Posterior cingulate gyrus (tissue), 11 donors: Measurements from ENCODE around the gene NRM.
A peak's percentile ranks its signal among the peaks of the same experiment; 100 is the strongest.
"Not testable (repeated sequence)": the region's sequence is repeated elsewhere in the genome, so short reads cannot be mapped to it uniquely, and the experiment has no call there.

Source experiments
- DNase-seq, 10 donors: peaks; one replicate each; pipeline versions ENCODE4 v3.0.0 to v3.0.0-alpha.2; 2020 to 2021; ENCODE audit warnings: mixed read lengths in 3 of 10
- intact Hi-C: fragments of 100-400 bp; cut with DNase I; formaldehyde crosslinking; loops from one replicate; pipeline ENCODE4 v1.15.1; 2023

NRM gene

DNA sequence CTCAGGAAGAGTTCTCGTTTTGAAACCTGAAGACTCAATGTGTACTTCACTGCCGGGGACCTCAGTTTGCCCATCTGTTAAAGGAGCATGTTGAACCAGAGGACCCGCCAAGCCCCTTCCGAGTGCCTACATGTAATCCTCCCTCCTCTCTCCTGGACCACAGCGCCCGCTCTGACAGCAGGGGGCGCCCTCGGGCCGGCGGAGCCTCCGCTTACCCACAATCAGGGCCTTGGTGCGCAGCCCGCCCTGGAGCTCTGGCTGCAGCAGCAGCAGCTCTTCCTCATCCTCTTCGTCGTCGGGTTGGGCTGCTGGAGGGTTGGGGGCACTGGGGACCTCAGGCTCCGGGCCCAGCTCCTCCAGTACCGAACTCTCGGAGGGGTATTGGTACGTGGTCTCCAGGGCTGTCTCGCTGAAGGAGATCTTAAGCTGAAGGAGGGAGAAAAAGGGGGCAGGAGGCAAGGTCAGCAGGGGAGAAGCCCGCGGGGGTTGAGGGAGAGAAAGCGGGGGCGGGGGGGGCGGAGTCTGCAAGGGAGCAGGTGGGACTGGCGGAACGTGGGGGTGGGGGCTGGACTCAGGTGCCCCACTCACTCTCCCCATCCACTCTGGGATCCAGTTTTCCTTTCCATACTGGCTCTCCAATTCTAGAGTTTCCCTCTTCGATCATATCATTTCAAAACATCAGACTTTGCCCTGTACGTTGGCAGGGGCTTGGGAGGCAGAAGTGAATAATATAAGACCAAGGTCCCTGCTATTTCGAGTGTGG, 11.6 kb downstream of the NRM start:
- peak; percentile 75 to 98 (median 90) for DNase-seq
- intact Hi-C loops: loop anchor here (1.0 to 10.0 kb wide), 3 partner anchors 43 to 408 kb away; partner anchors contain the start of gene DDR1

DNA sequence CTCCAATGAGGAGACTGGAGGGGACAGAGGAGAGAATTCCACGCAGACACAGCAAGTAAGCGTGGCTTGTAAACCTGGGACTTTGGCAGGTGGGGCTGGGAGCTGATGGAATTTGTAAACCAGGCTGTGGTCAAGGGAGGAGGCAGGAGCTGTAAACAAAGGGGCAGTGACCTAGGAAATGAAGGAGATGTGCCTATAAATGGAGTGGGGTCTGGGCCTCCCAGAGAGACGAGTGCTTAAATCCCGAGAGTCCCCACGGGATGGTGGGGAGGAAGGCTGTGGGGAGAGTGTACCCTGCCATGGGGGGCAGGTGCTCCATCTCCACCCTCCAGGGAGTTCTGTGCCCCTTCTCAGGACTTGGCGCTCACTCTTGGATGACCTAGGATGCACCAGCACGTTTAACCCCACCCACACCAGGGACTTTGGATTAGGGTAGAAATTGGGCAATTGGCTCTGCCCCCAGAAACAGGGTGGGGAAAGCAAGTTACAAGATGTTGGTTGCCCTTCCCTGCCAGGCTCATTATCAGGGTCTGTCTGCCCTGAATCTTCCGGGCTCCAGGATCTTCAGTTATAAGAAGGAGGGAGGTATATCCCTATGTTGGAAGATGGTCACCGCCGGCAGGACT, 14.0 kb downstream of the NRM start:
- peak in 1 of 10 donors; percentile 15 for DNase-seq
- intact Hi-C loops: loop anchor here (10.0 kb wide), 1 partner anchor 208 kb away; the partner anchor contains the start of gene DDR1

DNA sequence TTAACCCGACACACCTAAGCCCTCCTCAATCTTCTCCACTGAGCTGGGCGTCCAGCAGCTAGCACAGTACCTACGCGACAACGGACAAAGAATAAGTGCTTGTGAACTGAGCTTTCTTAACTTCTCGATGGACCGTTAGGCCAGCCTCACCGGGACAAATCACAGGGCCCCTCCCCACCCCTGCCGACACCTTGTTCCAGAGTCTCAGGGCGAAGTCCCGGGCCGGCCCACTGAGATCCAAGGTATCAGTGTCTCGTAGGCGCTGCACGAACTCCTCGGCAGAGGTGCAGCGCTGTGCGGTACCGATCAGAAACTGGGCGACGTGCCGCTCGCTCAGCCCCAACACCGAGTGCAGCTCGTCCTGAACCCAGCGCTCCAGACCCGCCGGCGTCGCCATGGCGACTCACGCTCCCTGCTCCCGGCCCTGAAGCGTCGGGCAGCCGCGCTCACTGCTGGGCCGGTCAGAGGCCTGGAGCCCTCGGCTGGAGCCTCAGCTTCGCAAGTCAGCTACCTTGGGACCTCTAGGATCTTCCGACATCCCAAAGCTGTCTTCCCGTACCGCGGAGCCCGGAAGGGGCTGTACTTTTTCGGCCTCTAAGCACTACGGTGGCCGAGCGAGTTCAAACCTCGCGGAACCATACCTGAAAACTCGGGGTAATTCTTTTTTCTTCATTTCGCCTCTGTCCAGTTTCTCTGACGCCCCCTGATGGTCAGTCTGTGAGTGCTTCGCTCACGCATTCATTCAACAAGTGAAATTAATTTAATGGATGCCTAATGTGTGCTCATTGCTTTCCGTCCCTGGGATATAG, 18.1 kb downstream of the NRM start, which contains the start of gene DHX16:
TSS of gene DHX16 (minus strand) at position 562 of the 809 bp plus-strand sequence. CDS start at position 397, 165 bp downstream.
- intact Hi-C loops: loop anchor here (10.0 kb wide), 1 partner anchor 212 kb away; the partner anchor contains the start of gene DDR1
- peak; percentile 81 to 97 (median 88) for DNase-seq

DNA sequence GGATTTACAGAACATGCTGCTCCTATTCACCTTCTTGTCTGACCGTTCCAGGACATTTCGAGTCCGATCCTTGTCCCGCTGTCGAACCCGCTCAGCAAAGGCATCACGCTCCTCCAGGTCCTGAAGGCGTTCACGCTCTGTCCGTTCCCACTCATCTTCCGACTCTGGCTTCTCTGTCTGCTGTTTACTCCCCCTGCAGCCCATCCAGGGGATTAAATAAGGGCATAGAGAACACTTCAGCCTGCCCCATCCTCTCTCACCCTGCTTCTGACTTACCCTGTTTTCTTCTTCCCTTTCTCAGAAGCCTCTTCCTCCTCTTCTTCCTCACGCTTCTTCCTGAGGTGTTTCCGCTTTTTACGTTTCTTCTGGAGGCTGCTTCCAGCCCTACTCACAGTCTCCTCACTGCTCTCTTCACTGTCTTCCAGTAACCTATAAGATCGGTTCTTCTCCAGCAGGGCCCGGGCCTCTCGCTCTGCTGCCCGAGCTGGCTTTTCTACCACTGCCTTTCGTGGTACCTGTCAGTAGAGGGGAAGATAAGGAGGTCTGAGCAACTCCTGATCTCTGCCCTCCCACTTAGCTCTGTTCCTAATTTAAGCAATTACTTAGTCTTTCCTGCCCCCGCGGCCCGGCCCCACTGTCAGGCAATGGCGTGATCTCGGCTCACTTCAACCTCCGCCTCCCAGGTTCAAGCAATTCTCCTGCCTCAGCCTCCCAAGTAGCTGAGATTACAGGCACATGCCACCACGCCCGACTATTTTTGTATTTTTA, 19.8 kb downstream of the NRM start:
- intact Hi-C loops: loop anchor here (10.0 kb wide), 1 partner anchor 214 kb away; the partner anchor contains the start of gene DDR1
- DNase-seq: peak in 1 of 10 donors; percentile 50

DNA sequence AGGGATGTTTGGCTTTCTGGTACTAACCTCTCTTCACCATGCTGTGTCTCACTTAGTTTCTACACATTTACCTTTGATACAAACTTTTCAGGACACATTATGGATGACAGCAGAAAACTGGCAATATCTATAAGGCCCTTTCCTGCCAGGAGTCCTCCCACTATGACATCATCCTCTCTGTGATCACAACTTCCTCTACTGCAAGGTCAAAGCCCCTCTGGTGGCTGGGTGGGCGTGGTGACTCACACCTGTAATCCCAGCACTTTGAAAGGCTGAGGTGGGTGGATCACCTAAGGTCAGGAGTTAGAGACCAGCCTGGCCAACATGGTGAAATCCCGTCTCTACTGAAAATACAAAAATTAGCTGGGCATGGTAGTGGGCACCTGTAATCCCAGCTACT, 24.5 kb downstream of the NRM start:
- DNase-seq, intact Hi-C loops: not testable (repeated sequence)

DNA sequence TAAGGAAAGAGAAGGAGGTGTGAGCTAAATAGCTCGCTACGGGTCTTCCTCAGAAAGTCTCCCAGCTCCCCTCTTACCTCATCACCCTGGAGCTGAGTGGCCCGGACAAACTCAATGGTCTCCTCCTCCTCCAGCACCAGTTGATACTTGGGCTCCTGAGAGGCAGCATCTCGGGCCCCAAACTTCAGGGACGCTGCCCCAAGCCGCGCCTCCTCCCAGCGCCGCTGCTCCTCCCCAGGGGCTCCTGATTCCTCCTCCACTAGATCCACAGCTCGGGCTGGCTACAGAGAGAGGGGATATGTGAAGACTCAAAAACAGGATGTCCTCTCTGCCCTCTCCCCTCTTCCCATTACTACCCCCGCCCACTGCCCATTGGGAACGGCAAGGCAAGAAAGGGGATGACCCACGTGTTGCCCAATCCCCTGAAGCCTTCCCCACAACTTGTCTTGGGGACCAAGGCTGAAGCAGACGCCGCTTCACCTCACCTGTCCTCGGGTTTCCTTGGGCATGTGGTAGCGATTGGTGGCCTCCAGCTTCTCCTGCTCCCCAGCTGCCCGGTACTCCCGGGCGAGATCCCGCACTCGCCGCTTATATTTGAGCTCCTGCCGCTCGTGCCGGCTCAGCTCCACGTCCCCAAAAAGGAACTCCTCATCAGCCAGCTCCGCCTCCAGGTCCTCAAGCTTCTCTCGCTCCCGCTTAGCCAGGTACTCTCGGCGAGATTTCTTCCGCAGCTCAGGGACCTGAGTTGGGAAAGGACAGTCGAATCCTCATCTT, 25.6 kb downstream of the NRM start:
- intact Hi-C loops: no loop called here
- no peak for DNase-seq

DNA sequence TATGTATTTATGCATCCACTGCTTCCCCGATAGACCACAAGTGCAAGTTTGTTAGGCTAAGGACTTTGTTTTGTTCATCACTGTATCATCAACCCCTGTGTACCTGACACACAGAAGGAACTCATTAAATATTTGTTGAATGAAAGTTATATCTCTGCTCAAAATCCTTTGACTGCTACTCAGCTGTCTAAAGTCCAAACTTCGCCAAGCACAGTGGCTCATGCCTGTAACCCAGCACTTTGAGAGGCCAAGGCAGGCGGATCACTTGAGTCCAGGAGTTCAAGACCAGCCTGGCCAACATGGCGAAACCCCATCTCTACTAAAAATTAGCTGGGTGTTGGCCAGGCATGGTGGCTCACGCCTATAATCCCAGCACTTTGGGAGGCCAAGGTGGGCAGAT, 32.9 kb downstream of the NRM start:
- intact Hi-C loops, DNase-seq: not testable (repeated sequence)

DNA sequence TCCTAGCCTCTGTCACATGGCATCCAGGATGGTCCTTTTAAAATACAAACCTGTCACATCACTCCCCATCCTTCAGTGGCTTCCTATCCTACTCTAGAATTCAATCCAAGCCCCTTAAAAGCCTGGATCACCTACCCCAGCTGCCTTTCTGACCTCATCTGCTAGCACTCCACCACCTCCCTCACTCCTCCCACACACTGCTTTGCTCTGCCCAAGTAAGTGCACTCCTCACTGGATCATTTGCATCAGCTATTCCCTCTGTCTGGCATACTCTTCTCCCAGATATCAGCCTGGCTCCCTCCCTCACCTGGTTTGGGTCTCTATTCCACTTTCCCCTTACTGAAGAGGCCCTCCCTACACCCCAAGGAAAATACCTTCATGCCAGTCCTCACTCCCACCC, 33.3 kb downstream of the NRM start:
- intact Hi-C loops: no loop called here
- no peak for DNase-seq

DNA sequence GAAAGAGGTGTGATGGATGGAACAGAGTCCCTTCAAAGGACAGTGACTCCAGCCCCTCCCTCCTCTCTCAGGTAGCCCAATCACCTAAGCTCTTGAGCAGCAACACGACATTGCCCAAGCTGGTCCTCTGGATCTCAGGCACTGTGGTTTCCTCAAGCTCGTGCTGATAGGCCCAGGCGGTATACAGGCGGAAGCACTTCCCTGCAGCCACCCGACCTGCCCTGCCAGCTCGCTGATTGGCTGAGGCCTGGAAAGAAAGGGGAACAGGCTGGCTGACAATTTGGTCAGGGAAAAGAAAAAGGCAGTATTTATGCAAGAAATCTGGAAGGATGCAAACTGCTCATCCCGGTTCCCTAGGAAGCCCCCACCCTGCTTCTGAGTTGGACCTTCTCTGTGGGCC, 34.3 kb downstream of the NRM start:
- intact Hi-C loops: no loop called here
- DNase-seq: peak in 1 of 10 donors; percentile 87

DNA sequence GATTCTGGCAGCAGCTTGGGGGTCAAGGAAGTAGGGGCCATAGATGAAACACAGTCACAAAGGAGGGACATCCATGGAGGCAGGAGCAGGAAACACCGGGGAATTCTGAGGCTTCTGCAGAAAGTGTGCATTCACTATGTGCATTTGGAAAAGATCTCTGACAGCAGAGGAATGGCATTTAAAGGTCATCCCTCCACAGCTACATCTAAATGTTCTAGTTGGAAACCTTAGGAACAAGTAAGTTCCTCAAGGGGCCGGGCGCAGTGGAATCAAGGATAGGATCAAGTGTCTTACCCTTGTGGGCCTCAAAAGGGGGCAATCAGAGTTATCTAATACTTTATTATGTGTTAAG, 35.1 kb downstream of the NRM start:
- intact Hi-C loops: no loop called here

DNA sequence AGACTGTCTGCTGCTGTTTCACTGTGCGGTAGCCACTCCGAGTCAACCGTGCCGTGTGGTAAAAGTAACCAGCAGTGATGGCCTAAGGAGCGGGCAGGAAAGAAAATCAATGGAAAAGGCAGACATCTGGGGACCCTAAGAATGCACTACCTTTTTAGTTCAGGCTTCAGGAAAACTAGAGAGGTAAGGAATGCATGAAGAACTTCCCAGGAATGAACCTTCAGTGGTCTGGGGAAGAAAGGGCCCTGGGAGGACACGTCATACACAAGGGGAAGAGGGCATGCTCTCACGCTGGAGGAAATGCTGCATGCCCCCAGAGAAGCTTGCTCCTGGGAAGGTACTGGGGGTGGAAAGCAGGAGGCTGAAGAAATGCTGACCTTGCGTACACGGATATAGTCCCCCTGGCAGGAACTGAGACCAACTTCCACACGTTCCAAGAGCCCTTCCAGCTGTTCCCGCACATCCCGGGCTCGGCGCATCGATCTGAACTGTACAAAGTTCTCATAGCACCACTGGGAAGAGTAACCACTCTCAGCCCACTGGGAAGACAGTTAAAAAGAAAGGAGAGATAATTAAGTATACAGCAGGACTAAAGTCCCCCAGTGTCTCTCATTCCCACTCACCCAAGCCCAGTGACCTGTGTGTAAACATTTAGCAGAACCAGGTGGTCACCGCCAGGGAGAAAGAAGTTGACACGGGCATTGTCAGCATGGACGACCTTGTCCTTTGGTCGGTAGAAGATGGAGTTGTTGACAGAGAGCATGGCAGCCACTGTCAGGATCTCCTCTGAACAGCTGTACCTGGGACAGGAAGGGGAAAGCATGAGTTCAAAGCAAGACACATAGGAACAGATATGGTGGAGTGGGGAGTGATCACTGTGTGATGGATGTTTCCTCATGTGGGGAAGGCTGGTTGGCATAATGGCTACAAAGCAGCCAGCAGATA, 35.7 kb downstream of the NRM start:
- no peak for DNase-seq
- intact Hi-C loops: no loop called here

More for the DNA sequence above, 35.1 kb downstream of the NRM start:
- DNase-seq: no peak

DNA sequence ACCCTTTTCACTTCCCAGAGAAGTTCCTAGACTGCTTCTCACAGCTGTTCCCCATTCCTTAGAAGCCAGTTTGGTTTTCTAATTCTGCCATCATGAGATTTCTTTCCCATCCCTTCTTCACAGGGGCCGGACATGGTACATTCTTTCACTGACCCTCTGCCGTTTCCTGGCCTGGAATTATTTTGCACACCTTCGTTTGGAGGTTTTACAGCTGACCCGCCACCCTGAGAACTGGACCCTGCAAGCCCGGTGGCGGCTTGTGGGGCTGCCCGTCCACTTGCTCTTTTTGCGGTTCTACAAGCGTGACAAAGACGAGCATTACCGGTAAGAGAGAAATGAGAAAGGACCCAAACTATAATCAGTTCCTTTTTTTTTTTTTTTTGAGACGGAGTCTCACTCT, 39.6 kb downstream of the NRM start:
- DNase-seq: no peak
- intact Hi-C loops: no loop called here

DNA sequence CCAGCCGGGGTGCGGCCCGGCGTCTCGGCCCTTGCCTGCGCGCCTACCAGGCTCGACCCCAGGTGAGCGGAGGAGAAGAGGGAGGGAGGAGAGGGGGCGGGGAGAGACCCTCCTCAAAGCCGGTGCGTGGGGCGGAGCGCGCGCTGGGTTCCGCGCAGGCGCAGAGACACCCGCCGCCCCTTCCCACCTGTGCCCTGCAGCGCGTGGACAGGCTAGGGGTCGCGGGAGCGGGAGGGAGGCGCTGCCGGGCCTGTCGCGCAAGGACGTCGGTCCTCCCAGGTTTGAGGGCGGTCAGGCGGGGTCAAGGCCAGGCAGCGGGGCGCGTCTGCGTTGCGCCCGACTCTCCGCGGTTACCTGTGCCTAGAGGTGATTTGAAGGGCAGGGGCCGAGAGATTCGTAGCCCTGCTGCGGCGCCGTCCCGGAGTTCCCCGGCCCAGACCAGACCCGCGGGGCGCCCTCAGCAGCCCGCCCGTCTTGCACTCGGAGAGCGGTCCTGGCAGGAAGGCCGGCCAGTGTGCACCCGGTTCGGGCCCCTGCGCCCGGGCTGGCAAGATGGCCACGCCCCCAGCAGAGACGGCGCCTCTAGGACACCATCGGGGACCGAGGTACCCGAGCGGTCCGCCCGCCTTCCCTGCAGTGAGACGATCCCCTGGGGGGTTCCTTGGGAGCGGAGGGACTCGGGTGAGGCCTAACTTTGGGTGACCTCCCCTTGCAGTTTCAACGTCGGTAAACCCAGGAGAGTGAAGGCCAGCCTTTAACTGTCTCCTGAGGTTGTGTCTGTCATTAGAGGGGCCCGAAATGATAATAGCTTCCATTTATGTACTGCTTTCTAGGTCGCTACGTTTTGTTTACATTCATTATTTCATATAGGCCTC, 43.3 kb downstream of the NRM start:
- peak; percentile 52 to 95 (median 69) for DNase-seq
- intact Hi-C loops: loop anchor here (2.0 kb wide), 1 partner anchor 69 kb away; the partner anchor contains the start of gene MDC1

DNA sequence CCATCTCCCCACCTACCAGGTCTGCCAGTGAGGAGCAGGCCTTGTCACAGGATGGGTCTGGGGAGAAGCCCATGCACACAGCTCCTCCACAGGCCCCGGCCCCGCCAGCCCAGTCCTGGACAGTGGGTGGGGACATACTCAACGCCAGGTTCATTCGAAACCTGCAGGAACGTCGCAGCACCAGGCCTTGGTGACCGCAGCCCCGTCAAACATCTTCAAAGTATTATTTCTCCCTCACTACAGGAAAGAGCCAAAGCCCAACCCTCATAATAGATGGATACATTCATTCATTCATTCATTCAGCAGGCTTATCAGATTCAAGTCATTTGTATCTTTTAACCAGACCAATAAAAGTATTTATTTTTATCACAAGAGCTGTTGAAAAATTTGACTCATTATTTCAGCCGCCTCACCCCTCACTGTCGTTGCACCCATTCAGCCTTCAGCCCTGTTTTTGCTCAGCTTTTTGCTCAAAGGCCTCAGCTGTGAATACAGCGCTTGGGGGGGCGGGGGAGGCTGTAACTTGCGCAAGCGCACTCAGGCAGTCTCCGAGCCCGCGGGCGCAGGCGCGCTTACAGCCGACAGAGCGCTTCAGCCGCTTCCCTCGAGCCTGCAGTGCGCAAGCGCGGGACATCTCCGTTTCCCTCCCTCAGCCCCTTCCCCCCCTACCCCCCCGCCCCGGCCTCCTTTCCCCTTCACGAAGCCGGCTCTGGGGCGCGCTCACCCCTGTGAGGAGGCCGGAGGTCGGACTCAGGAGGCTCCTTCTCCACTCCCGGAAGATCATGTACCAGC, 44.1 kb downstream of the NRM start, which contains the start of gene C6orf136:
TSS of gene C6orf136 (plus strand) at position 684 of the 792 bp plus-strand sequence. CDS start at position 783, 99 bp downstream.
- intact Hi-C loops: loop anchor here (2.0 kb wide), 1 partner anchor 70 kb away; the partner anchor contains the start of gene MDC1

DNA sequence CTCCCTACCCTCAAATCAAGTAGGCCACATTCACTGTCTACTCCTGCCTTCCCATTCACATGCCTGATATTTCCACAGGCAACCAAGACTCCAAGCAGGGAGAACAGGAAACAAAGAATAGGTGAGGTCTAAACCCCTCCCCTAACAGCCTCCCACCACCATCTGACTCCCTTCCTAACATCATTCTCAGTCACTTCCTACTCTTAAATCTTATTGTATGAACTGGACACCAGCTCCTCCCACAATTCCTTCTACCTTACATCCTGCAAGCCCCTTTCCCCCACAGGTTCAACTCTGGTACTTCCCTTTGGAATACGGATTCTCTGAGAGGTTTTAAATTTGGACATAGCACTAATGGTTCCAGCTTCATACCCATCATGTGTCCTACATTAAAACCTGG, 44.8 kb downstream of the NRM start:
- DNase-seq: no peak
- intact Hi-C loops: loop anchor here (2.0 kb wide), 1 partner anchor 71 kb away; the partner anchor contains the start of gene MDC1

More for the DNA sequence above, 44.1 kb downstream of the NRM start, which contains the start of gene C6orf136:
- peak; percentile 89 to 99 (median 93) for DNase-seq

DNA sequence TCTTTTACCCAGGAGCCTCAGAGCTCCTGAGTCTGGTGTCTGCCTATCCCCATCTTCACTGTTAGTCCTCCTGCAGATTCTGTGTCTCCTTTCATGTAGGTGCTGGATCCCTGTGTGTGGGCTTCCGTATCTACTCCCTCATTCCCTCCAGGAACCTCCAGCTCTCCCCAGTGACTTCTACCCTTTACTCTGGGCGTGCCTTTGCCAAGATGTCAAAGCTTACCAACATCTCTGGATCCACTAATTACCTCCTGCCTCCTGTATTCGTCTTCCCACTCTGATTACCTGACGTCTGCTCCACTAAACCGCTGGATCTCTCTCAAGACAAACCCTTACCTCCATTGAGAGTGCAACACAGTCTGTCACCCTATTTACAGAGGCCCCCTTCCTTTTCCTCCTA, 46.0 kb downstream of the NRM start:
- peak in 1 of 10 donors; percentile 21 for DNase-seq
- intact Hi-C loops: no loop called here
